Fibroblast of the aortic adventitia (primary cell): ENCODE measurements around the gene RICTOR. TPM values are rescaled to one million over a fixed set of nuclear protein-coding genes. Genes with fewer than 3 reads are reported as not detected.

Experiments used
- DNase-seq: peaks from one replicate; pipeline ENCODE4 v3.0.0-alpha.2; 2010; ENCODE audit warnings: low read depth
- H3K4me3 ChIP-seq: 2 replicates; pipeline ENCODE4 v1.5.1; 2011; ENCODE audit warnings: low read depth, mild to moderate bottlenecking, control low read depth, low read length, moderate library complexity
- total RNA-seq: library from RNA; depleted of rRNA; stranded (reverse); fragments of >200 nt; gene quantifications from 2 replicates; pipeline ENCODE4 v1.2.3, GENCODE V29; 2012; ENCODE audit warnings: low replicate concordance
- TF ChIP-seq, protein P1 (sequence below): IDR thresholded peaks from 2 replicates; pipeline ENCODE4 v1.5.1; 2011; ENCODE audit warnings: mild to moderate bottlenecking, low read length, control low read depth, inconsistent platforms; ENCODE audit not compliant: insufficient read depth

RICTOR gene
- total RNA-seq, 1 donor = 55.0 TPM

DNA sequence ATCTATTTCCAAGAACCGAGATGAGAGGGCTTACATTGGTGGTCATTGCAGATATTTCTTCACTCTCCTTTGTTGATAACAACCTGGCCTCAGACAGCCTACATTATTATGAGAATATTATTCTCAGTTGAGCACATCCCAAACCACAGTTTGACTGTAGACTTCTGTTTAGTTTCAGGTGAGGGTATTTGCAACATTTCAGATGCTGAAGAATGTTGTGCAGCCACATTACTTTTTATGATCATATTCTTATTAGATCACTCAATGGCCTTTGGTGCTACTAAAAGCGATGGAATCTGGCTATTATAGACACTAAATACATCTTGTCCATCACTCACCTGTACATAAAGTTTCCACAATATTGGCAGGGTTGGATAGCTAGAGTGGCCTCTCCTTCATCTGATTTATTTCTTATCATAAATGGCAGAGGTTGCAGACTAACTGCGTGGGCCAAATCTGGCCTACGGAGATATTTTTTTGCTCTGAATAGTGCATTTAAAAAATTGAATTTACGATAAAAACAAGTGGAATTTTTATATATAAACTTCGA lies 26.2 kb upstream of the RICTOR start:
- no peak overlapping the region for H3K4me3 ChIP-seq
- TF ChIP-seq, protein P1, sequence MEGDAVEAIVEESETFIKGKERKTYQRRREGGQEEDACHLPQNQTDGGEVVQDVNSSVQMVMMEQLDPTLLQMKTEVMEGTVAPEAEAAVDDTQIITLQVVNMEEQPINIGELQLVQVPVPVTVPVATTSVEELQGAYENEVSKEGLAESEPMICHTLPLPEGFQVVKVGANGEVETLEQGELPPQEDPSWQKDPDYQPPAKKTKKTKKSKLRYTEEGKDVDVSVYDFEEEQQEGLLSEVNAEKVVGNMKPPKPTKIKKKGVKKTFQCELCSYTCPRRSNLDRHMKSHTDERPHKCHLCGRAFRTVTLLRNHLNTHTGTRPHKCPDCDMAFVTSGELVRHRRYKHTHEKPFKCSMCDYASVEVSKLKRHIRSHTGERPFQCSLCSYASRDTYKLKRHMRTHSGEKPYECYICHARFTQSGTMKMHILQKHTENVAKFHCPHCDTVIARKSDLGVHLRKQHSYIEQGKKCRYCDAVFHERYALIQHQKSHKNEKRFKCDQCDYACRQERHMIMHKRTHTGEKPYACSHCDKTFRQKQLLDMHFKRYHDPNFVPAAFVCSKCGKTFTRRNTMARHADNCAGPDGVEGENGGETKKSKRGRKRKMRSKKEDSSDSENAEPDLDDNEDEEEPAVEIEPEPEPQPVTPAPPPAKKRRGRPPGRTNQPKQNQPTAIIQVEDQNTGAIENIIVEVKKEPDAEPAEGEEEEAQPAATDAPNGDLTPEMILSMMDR = no peak
- no peak for DNase-seq

GRCh38 chr5:39099831-39100230 lies 25.6 kb upstream of the RICTOR start:
- DNase-seq = no peak
- H3K4me3 ChIP-seq = no peak overlapping the region
- TF ChIP-seq, protein P1 = no peak

GRCh38 chr5:39093352-39093751 lies 19.2 kb upstream of the RICTOR start:
- TF ChIP-seq, protein P1 = no peak
- H3K4me3 ChIP-seq = no peak overlapping the region
- DNase-seq = peak; percentile 47

GRCh38 chr5:39092581-39093351 lies 18.6 kb upstream of the RICTOR start:
- TF ChIP-seq, protein P1 = no peak
- H3K4me3 ChIP-seq = no peak overlapping the region
- peak; percentile 43 for DNase-seq

- no peak overlapping the region for H3K4me3 ChIP-seq
- no peak for DNase-seq
- TF ChIP-seq, protein P1 = no peak
Observed at GRCh38 chr5:39091940-39092580, 17.9 kb upstream of the RICTOR start.

- TF ChIP-seq, protein P1 = no peak
- no peak for DNase-seq
- no peak overlapping the region for H3K4me3 ChIP-seq
Observed at GRCh38 chr5:39083968-39084367, 9.8 kb upstream of the RICTOR start.
